K562 (cell line): ENCODE results near the gene GPR32. TPM values are rescaled to one million over a fixed set of nuclear protein-coding genes. Genes with fewer than 3 reads are reported as not detected.

Source experiments
- CBX1 ChIP-seq: sonication (generic); IDR thresholded peaks from 2 replicates; pipeline ENCODE4 v1.6.1; 2016; ENCODE audit warnings: antibody characterized with exemption, low read depth, mild to moderate bottlenecking
- CBX3 ChIP-seq, 2 experiments: IDR thresholded peaks; 1 replicate in 1 of 2; 2 replicates in 1 of 2; pipeline ENCODE4 v1.6.1; 2012; ENCODE audit warnings: inconsistent platforms in 2 of 2, low read length in 2 of 2, borderline replicate concordance in 1 of 2, control low read depth in 1 of 2
- DPF2 ChIP-seq: fragments of 450-650 bp; IDR thresholded peaks from 2 replicates; pipeline ENCODE4 v1.6.1; 2016
- EWSR1 ChIP-seq: fragments of 450-650 bp; IDR thresholded peaks from 2 replicates; pipeline ENCODE4 v1.6.1; 2018; ENCODE audit warnings: borderline replicate concordance, mild to moderate bottlenecking, low read depth, moderate library complexity; ENCODE audit not compliant: partially characterized antibody
- FOXK2 ChIP-seq, 2 experiments: fragments of 450-650 bp; IDR thresholded peaks in 1 of 2; conservative IDR thresholded peaks in 1 of 2; 2 replicates each; pipeline ENCODE4 v1.6.1; 2016; ENCODE audit warnings: low read depth in 2 of 2, mild to moderate bottlenecking in 1 of 2
- HMGXB4 ChIP-seq: sonication (generic); formaldehyde crosslinking; IDR thresholded peaks from 2 replicates; pipeline ENCODE4 v1.8.1; 2023; ENCODE audit warnings: mild to moderate bottlenecking, missing genetic modification reagents
- IRF2 ChIP-seq: sonication (generic); formaldehyde crosslinking; IDR thresholded peaks from 2 replicates; pipeline ENCODE4 v1.8.1; 2022; ENCODE audit warnings: mild to moderate bottlenecking, missing genetic modification reagents
- MAX ChIP-seq: sonication (generic); formaldehyde crosslinking; IDR thresholded peaks from 2 replicates; pipeline ENCODE4 v1.9.0; 2022; ENCODE audit warnings: mild to moderate bottlenecking, missing genetic modification reagents
- NBN ChIP-seq: fragments of 450-650 bp; IDR thresholded peaks from 2 replicates; pipeline ENCODE4 v1.6.1; 2016; ENCODE audit warnings: low read depth, mild to moderate bottlenecking
- NFATC3 ChIP-seq: fragments of 450-650 bp; IDR thresholded peaks from 2 replicates; pipeline ENCODE4 v1.6.1; 2017; ENCODE audit warnings: mild to moderate bottlenecking
- PYGO2 ChIP-seq: fragments of 450-650 bp; IDR thresholded peaks from 2 replicates; pipeline ENCODE4 v1.6.1; 2016; ENCODE audit warnings: mild to moderate bottlenecking, missing genetic modification characterization, moderate library complexity, missing compliant biosample characterization
- SMAD4 ChIP-seq: fragments of 250-450 bp; sonication (Bioruptor Pico); conservative IDR thresholded peaks from 2 replicates; pipeline ENCODE4 v1.8.0; 2021; ENCODE audit warnings: inconsistent platforms, mild to moderate bottlenecking, moderate library complexity
- SOX6 ChIP-seq: fragments of 450-650 bp; IDR thresholded peaks from 2 replicates; pipeline ENCODE4 v1.6.1; 2014; ENCODE audit warnings: mild to moderate bottlenecking
- SRSF7 ChIP-seq: fragments of 200-400 bp; formaldehyde crosslinking; optimal IDR thresholded peaks from 2 replicates; pipeline ENCODE3; 2017; ENCODE audit warnings: mild to moderate bottlenecking, low read depth, low read length
- STAG1 ChIP-seq: sonication (generic); formaldehyde crosslinking; IDR thresholded peaks from 2 replicates; pipeline ENCODE4 v1.5.0; 2020; ENCODE audit warnings: missing genetic modification reagents, borderline replicate concordance
- TFAP4 ChIP-seq: sonication (generic); formaldehyde crosslinking; IDR thresholded peaks from 2 replicates; pipeline ENCODE4 v1.8.0; 2022; ENCODE audit warnings: missing genetic modification reagents, mild to moderate bottlenecking, moderate library complexity, borderline replicate concordance
- ZNF445 ChIP-seq: fragments of 250-450 bp; sonication (Bioruptor Pico); IDR thresholded peaks from 2 replicates; pipeline ENCODE4 v1.4.0; 2020; ENCODE audit warnings: low read depth, mild to moderate bottlenecking, moderate library complexity
- ZNF707 ChIP-seq: fragments of 250-450 bp; sonication (Bioruptor Pico); conservative IDR thresholded peaks from 2 replicates; pipeline ENCODE4 v1.8.0; 2022; ENCODE audit warnings: inconsistent platforms, mild to moderate bottlenecking, moderate library complexity
- ZNF766 ChIP-seq: fragments of 200-800 bp; sonication (Bioruptor generic); conservative IDR thresholded peaks from 2 replicates; pipeline ENCODE4 v1.6.1; 2016; ENCODE audit warnings: missing genetic modification characterization, missing compliant biosample characterization
- ZNF778 ChIP-seq: fragments of 450-650 bp; formaldehyde crosslinking; IDR thresholded peaks from 2 replicates; pipeline ENCODE4 v1.4.0; 2020; ENCODE audit warnings: mild to moderate bottlenecking, moderate library complexity
- polyA plus RNA-seq, 8 experiments: library from polyadenylated mRNA; depleted of rRNA in 4 of 8; stranded (reverse) in 5 of 8; unstranded in 3 of 8; fragments of >200 nt; fragmentation: Nextera tagmentation in 2 of 8; fragmentation: Illumina TruSeq in 1 of 8; extraction: Ambion mirVana in 2 of 8; extraction: Trizol in 1 of 8; gene quantifications; 2 replicates each; pipeline versions ENCODE4 v1.2.1 to v1.2.3, GENCODE V29; 2011 to 2014; ENCODE audit warnings: inconsistent platforms in 1 of 8, missing spikeins in 1 of 8
- total RNA-seq, 7 experiments: library from RNA; depleted of rRNA in 6 of 7; stranded (reverse); fragments of >200 nt in 6 of 7; fragmentation: Illumina TruSeq in 2 of 7; extraction: Trizol in 2 of 7; gene quantifications; 2 replicates each; pipeline versions ENCODE4 v1.2.1 to v1.2.3, GENCODE V29; 2011 to 2021; ENCODE audit warnings: low replicate concordance in 1 of 7
- TF ChIP-seq, protein P1 (sequence below): fragments of 250-450 bp; sonication (Bioruptor Pico); IDR thresholded peaks from 2 replicates; pipeline ENCODE4 v1.6.1; 2021; ENCODE audit warnings: mild to moderate bottlenecking
- TF ChIP-seq, protein P2 (sequence below): fragments of 450-650 bp; formaldehyde crosslinking; conservative IDR thresholded peaks from 2 replicates; pipeline ENCODE4 v1.4.0; 2022; ENCODE audit warnings: mild to moderate bottlenecking, missing genetic modification characterization
- TF ChIP-seq, protein P3 (sequence below): sonication (generic); formaldehyde crosslinking; IDR thresholded peaks from 2 replicates; pipeline ENCODE4 v1.8.1; 2023; ENCODE audit warnings: mild to moderate bottlenecking, missing genetic modification reagents, moderate library complexity

Gene GPR32
- total and polyA plus RNA-seq, 9 of the 15 experiments (the other 6 are each of a cell fraction or from before 2014, with no cell fraction given) = not detected

GRCh38 chr19:50820549-50821247 lies 50.4 kb downstream of the GPR32 start (continued):
- TF ChIP-seq, protein P1, sequence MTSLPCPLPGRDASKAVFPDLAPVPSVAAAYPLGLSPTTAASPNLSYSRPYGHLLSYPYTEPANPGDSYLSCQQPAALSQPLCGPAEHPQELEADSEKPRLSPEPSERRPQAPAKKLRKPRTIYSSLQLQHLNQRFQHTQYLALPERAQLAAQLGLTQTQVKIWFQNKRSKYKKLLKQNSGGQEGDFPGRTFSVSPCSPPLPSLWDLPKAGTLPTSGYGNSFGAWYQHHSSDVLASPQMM (CRISPR knock-in tag) = no peak
- TF ChIP-seq DPF2 = peak; percentile 60
- no peak for TF ChIP-seq HMGXB4 (CRISPR knock-in tag)
- no peak for TF ChIP-seq ZNF707 (CRISPR knock-in tag)
- TF ChIP-seq STAG1 (CRISPR knock-in tag) = no peak
- 0 out of 2 replicates have a peak, but pooled peaks have one; percentile 54 for TF ChIP-seq ZNF766
- 0 out of 2 replicates have a peak, but pooled peaks have one; percentile 33 for TF ChIP-seq NFATC3
- no peak for TF ChIP-seq CBX1
- TF ChIP-seq, protein P2, sequence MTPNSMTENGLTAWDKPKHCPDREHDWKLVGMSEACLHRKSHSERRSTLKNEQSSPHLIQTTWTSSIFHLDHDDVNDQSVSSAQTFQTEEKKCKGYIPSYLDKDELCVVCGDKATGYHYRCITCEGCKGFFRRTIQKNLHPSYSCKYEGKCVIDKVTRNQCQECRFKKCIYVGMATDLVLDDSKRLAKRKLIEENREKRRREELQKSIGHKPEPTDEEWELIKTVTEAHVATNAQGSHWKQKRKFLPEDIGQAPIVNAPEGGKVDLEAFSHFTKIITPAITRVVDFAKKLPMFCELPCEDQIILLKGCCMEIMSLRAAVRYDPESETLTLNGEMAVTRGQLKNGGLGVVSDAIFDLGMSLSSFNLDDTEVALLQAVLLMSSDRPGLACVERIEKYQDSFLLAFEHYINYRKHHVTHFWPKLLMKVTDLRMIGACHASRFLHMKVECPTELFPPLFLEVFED (CRISPR knock-in tag) = peak; percentile 20; the same call in 1 of the 2 replicates
- peak; percentile 24; the same call in 1 of the 2 replicates for TF ChIP-seq NBN
- TF ChIP-seq EWSR1 = no peak
- TF ChIP-seq SOX6 = no peak
- TF ChIP-seq ZNF445 (CRISPR knock-in tag) = no peak
- TF ChIP-seq PYGO2 (tag) = no peak
- 0 out of 4 replicates have a peak, but pooled peaks of 1 of the 2 experiments have one; percentile 13 for TF ChIP-seq FOXK2 (conservative IDR thresholded peaks at IDR 0.05 in 1 of 2, IDR thresholded peaks at IDR 0.05 in 1 of 2; ENCODE audit: low read depth in 2 of 2)
- no peak for TF ChIP-seq ZNF778 (CRISPR knock-in tag)
- peak; percentile 51; the same call in 1 of the 2 replicates for TF ChIP-seq TFAP4 (CRISPR knock-in tag)
- TF ChIP-seq, protein P3, sequence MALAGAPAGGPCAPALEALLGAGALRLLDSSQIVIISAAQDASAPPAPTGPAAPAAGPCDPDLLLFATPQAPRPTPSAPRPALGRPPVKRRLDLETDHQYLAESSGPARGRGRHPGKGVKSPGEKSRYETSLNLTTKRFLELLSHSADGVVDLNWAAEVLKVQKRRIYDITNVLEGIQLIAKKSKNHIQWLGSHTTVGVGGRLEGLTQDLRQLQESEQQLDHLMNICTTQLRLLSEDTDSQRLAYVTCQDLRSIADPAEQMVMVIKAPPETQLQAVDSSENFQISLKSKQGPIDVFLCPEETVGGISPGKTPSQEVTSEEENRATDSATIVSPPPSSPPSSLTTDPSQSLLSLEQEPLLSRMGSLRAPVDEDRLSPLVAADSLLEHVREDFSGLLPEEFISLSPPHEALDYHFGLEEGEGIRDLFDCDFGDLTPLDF (CRISPR knock-in tag) = no peak
- TF ChIP-seq IRF2 (CRISPR knock-in tag) = no peak
- TF ChIP-seq SMAD4 (CRISPR knock-in tag) = no peak
- TF ChIP-seq CBX3 (IDR thresholded peaks at IDR 0.05; ENCODE audit: borderline replicate concordance in 1 of 2, low read length in 2 of 2) = no peak
- TF ChIP-seq SRSF7 = no peak
- peak; percentile 18; the same call in 1 of the 2 replicates for TF ChIP-seq MAX (CRISPR knock-in tag)
